ENCODE measurements around the gene GPR18.
A peak's percentile ranks its signal among the peaks of the same experiment; 100 is the strongest.

Gene GPR18

GRCh38 chr13:99218969-99219368 lies 39.2 kb downstream of the GPR18 start:
- no peak for TF ChIP-seq CTCF (conservative IDR thresholded peaks at IDR 0.05; ENCODE audit: low read depth, low read length)
- no peak for DNase-seq (ENCODE audit: low read depth)
- no peak overlapping the region for H3K4me3 ChIP-seq (ENCODE audit: low read depth, low read length)

GRCh38 chr13:99218545-99218944 lies 39.6 kb downstream of the GPR18 start:
- peak; percentile 18 for TF ChIP-seq CTCF (conservative IDR thresholded peaks at IDR 0.05; ENCODE audit: low read depth, low read length)
- H3K4me3 ChIP-seq (ENCODE audit: low read depth, low read length), result no peak overlapping the region
- peak; percentile 42 for DNase-seq (ENCODE audit: low read depth)

GRCh38 chr13:99218126-99218525 lies 40.1 kb downstream of the GPR18 start:
- H3K4me3 ChIP-seq (ENCODE audit: low read depth, low read length), result no peak overlapping the region
- DNase-seq (ENCODE audit: low read depth), result no peak
- TF ChIP-seq CTCF (conservative IDR thresholded peaks at IDR 0.05; ENCODE audit: low read depth, low read length), result no peak

- DNase-seq (ENCODE audit: low read depth), result no peak
- TF ChIP-seq CTCF (conservative IDR thresholded peaks at IDR 0.05; ENCODE audit: low read depth, low read length), result no peak
- no peak overlapping the region for H3K4me3 ChIP-seq (ENCODE audit: low read depth, low read length)
These were observed 40.6 kb downstream of the GPR18 start for GRCh38 chr13:99217461-99218110.

GRCh38 chr13:99215184-99215830 lies 42.9 kb downstream of the GPR18 start:
- H3K4me3 ChIP-seq (ENCODE audit: low read depth, low read length), result no peak overlapping the region
- TF ChIP-seq CTCF (conservative IDR thresholded peaks at IDR 0.05; ENCODE audit: low read depth, low read length), result no peak
- no peak for DNase-seq (ENCODE audit: low read depth)

GRCh38 chr13:99214731-99215130 lies 43.4 kb downstream of the GPR18 start:
- no peak overlapping the region for H3K4me3 ChIP-seq (ENCODE audit: low read depth, low read length)
- DNase-seq (ENCODE audit: low read depth), result no peak
- TF ChIP-seq CTCF (conservative IDR thresholded peaks at IDR 0.05; ENCODE audit: low read depth, low read length), result no peak

GRCh38 chr13:99214232-99214631 lies 43.9 kb downstream of the GPR18 start:
- no peak overlapping the region for H3K4me3 ChIP-seq (ENCODE audit: low read depth, low read length)
- no peak for DNase-seq (ENCODE audit: low read depth)
- no peak for TF ChIP-seq CTCF (conservative IDR thresholded peaks at IDR 0.05; ENCODE audit: low read depth, low read length)
